Measurements from ENCODE around the gene MALAT1.
"Not testable (repeated sequence)": the region's sequence is repeated elsewhere in the genome, so short reads cannot be mapped to it uniquely, and the experiment has no call there.

The MALAT1 gene

DNA sequence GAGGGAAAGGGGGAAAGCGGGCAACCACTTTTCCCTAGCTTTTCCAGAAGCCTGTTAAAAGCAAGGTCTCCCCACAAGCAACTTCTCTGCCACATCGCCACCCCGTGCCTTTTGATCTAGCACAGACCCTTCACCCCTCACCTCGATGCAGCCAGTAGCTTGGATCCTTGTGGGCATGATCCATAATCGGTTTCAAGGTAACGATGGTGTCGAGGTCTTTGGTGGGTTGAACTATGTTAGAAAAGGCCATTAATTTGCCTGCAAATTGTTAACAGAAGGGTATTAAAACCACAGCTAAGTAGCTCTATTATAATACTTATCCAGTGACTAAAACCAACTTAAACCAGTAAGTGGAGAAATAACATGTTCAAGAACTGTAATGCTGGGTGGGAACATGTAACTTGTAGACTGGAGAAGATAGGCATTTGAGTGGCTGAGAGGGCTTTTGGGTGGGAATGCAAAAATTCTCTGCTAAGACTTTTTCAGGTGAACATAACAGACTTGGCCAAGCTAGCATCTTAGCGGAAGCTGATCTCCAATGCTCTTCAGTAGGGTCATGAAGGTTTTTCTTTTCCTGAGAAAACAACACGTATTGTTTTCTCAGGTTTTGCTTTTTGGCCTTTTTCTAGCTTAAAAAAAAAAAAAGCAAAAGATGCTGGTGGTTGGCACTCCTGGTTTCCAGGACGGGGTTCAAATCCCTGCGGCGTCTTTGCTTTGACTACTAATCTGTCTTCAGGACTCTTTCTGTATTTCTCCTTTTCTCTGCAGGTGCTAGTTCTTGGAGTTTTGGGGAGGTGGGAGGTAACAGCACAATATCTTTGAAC is 6.8 kb downstream of the MALAT1 start:
- Histone ChIP-seq H3K27me3 (no peaks in the 10 kb centered on the region), H3K27ac (peak overlapping the region; percentile 99), H3K36me3 (peaks cover 64% of the 10 kb centered on the region), H3K4me3 (ENCODE audit: low read depth in 1 of 2, low read length in 1 of 2) (peak overlapping the region; percentile 93 to 96), H3K9me3 (no peaks in the 10 kb centered on the region), H3K4me1 (ENCODE audit: control insufficient read depth in 1 of 2, insufficient read depth in 1 of 2, low read depth in 1 of 2, low read length in 1 of 2) (peaks cover 59 to 74% of the 10 kb centered on the region in 2 experiments)
- TF ChIP-seq CTCF (IDR thresholded peaks at IDR 0.05), result no peak

DNA sequence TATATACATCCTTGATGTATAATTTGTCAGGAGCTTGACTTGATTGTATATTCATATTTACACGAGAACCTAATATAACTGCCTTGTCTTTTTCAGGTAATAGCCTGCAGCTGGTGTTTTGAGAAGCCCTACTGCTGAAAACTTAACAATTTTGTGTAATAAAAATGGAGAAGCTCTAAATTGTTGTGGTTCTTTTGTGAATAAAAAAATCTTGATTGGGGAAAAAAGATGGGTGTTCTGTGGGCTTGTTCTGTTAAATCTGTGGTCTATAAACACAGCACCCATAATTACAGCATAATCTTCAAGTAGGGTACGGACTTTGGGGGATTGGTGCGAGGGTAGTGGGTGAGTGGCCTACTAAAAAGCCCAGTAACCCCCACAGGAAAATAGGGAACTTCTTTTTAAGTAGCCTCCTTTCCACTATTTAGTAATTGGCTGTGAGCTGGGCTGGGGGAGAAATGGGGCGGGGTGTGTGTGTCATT is 7.5 kb downstream of the MALAT1 start:
- no peaks in the 10 kb centered on the region for H3K9me3 ChIP-seq
- peaks cover 62% of the 10 kb centered on the region for H3K36me3 ChIP-seq
- peak overlapping the region; percentile 93 to 96 for H3K4me3 ChIP-seq (ENCODE audit: low read depth in 1 of 2, low read length in 1 of 2)
- no peak for TF ChIP-seq CTCF (IDR thresholded peaks at IDR 0.05)
- H3K4me1 ChIP-seq (ENCODE audit: control insufficient read depth in 1 of 2, insufficient read depth in 1 of 2, low read depth in 1 of 2, low read length in 1 of 2), result peaks cover 63 to 74% of the 10 kb centered on the region in 2 experiments
- H3K27me3 ChIP-seq, result no peaks in the 10 kb centered on the region
- H3K27ac ChIP-seq, result peak overlapping the region; percentile 99

- H3K27me3 ChIP-seq, result no peaks in the 10 kb centered on the region
- no peaks in the 10 kb centered on the region for H3K9me3 ChIP-seq
- peak overlapping the region; percentile 93 to 96 for H3K4me3 ChIP-seq (ENCODE audit: low read depth in 1 of 2, low read length in 1 of 2)
- peaks cover 63 to 74% of the 10 kb centered on the region in 2 experiments for H3K4me1 ChIP-seq (ENCODE audit: control insufficient read depth in 1 of 2, insufficient read depth in 1 of 2, low read depth in 1 of 2, low read length in 1 of 2)
- H3K36me3 ChIP-seq, result peaks cover 56% of the 10 kb centered on the region
- TF ChIP-seq CTCF (IDR thresholded peaks at IDR 0.05), result no peak
- H3K27ac ChIP-seq, result peak overlapping the region; percentile 99
These were observed 8.1 kb downstream of the MALAT1 start for GRCh38 chr11:65506772-65507505.

GRCh38 chr11:65512311-65512710 is 13.5 kb downstream of the MALAT1 start:
- not testable (repeated sequence) for H3K27ac ChIP-seq; H3K36me3 ChIP-seq; H3K27me3 ChIP-seq; H3K4me3 ChIP-seq (ENCODE audit: low read depth in 1 of 2, low read length in 1 of 2); H3K9me3 ChIP-seq
- peaks cover 22 to 27% of the 10 kb centered on the region in 2 experiments for H3K4me1 ChIP-seq (ENCODE audit: control insufficient read depth in 1 of 2, insufficient read depth in 1 of 2, low read depth in 1 of 2, low read length in 1 of 2)

DNA sequence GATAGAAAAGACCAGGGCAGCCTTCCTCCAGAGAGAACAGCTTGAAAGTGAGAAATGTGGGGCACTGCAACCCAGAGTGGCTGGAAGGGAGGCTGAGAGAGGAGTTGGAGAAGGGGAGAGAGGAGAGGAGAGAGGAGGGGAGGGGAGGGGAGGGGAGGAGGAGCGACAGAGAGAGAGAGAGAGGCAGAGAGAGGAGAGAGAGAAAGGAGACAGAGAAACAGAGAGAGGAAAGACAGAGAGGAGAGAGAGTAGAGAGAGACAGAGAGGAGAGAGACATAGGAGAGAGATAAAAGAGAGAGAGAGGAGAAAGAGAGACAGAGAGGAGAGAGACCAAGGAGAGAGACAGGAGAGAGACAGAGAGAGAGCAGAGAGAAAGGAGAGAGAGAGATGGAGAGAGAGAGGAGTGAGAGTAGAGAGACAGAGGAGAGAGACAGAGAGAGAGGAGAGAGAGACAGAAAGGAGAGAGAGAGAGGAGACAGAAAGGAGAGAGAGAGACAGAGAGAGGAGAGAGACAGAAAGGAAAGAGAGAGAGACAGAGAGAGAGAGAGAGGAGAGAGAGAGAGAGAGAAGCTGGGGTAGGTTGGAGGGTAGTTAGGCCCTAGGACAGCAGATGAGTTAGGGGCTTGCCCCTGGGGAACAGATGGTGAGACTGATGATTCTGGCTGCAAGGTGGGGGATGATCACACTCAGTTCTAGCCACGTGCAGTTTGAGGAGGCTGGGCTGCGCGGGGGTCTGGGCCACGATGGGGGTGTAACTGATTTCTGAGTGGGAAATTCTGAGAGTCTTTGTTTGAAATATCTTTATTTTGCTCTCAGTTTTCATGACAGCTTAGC is 17.5 kb downstream of the MALAT1 start:
- Histone ChIP-seq H3K4me1 (ENCODE audit: control insufficient read depth in 1 of 2, insufficient read depth in 1 of 2, low read depth in 1 of 2, low read length in 1 of 2) (no peaks in the 10 kb centered on the region), H3K27me3 (no peaks in the 10 kb centered on the region), H3K9me3 (no peaks in the 10 kb centered on the region), H3K27ac (no peak overlapping the region), H3K4me3 (ENCODE audit: low read depth in 1 of 2, low read length in 1 of 2) (no peak overlapping the region), H3K36me3 (no peaks in the 10 kb centered on the region)
- no peak for TF ChIP-seq CTCF (IDR thresholded peaks at IDR 0.05)

DNA sequence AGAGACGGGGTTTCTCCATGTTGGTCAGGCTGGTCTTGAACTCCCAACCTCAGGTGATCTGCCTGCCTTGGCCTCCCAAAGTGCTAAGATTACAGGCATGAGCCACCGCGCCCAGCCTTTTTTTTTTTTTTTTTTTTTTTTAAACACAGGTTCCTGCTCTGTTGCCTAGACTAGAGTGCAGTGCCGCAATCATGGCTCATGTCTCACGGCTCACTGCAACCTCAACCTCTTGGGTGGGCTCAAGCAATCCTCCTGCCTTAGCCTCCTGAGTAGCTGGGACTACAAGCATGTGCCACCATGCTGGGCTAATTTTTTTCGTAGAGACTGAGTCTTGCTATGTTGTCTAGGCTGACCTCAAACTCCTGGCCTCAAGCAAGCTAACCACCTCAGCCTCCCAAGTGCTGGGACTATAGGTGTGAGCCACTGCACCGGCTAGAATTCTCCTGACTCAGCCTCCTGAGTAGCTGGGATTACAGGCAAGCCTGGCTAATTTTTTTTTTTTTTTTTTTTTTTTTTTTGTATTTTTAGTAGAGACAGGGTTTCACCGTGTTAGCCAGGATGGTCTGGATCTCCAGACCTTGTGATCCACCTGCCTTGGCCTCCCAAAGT is 20.2 kb downstream of the MALAT1 start:
- H3K36me3 ChIP-seq; H3K9me3 ChIP-seq; H3K27me3 ChIP-seq; H3K4me3 ChIP-seq (ENCODE audit: low read depth in 1 of 2, low read length in 1 of 2); H3K27ac ChIP-seq: not testable (repeated sequence)
- H3K4me1 ChIP-seq (ENCODE audit: control insufficient read depth in 1 of 2, insufficient read depth in 1 of 2, low read depth in 1 of 2, low read length in 1 of 2), result peaks cover 20% of the 10 kb centered on the region in 2 experiments

DNA sequence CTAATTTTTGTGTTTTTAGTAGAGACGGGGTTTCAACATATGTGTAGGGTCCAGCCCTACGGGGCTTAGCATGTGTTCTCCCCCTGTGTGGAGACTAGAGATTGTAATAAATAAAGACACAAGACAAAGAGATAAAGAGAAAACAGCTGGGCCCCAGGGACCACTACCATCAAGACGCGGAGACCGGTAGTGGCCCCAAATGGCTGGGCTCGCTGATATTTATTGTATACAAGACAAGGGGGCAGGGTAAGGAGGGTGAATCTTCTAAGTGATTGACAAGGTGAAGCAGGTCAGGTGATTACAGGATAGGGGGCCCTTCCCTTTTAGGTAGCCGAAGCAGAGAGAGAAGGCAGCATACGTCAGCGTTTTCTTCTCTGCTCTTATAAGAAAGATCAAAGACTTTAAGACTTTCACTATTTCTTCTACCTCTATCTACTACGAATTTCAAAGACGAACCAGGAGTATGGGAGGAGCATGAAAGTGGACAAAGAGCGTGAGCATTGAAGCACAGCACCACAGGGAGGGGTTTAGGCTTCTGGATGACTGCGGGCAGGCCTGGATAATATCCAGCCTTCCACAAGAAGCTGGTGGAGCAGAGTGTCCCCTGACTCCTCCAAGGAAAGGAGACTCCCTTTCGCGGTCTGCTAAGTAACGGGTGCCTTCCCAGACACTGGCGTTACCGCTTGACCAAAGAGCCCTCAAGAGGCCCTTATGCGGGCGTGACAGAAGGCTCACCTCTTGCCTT is 23.1 kb downstream of the MALAT1 start:
- not testable (repeated sequence) for H3K27me3 ChIP-seq; H3K4me3 ChIP-seq (ENCODE audit: low read depth in 1 of 2, low read length in 1 of 2); H3K9me3 ChIP-seq; H3K27ac ChIP-seq; H3K36me3 ChIP-seq
- H3K4me1 ChIP-seq (ENCODE audit: control insufficient read depth in 1 of 2, insufficient read depth in 1 of 2, low read depth in 1 of 2, low read length in 1 of 2), result peaks cover 37% of the 10 kb centered on the region in 2 experiments

Data from neutrophil (primary cell).